SK-N-SH (cell line): ENCODE data around the gene TSPAN14. TPM values are rescaled to one million over a fixed set of nuclear protein-coding genes. Genes with fewer than 3 reads are reported as not detected.
A peak's percentile ranks its signal among the peaks of the same experiment; 100 is the strongest.

Experiments
- CTCF ChIA-PET: fragments of 300-600, 350-600 bp; formaldehyde crosslinking; extraction: SDS; loops from one replicate; lab custom pipeline; 2021; lab: Yijun Ruan, JAX
- POLR2A ChIA-PET: fragments of 350-600 bp; sonication (Branson Sonifier 250); formaldehyde crosslinking; extraction: SDS; loops from one replicate; lab custom pipeline; 2020; ENCODE audit warnings: antibody characterized with exemption, inconsistent platforms; lab: Yijun Ruan, JAX
- DNase-seq: peaks from one replicate; pipeline ENCODE4 v3.0.0; 2012
- H2AFZ ChIP-seq: fragments of 200-600 bp; sonication (generic); 2 replicates; pipeline ENCODE4 v1.8.1; 2016; ENCODE audit warnings: antibody characterized with exemption, mild to moderate bottlenecking, low read depth
- H3F3A ChIP-seq: fragments of 200-600 bp; sonication (generic); replicated peaks from 2 replicates; pipeline ENCODE3; 2016; ENCODE audit warnings: antibody characterized with exemption, mild to moderate bottlenecking; ENCODE audit not compliant: insufficient read depth
- H3K27ac ChIP-seq, 2 experiments: fragments of 200-500 bp in 1 of 2; fragments of 200-600 bp in 1 of 2; sonication (Bioruptor generic) in 1 of 2; sonication (generic), shearing (Covaris generic) in 1 of 2; 2 replicates each; pipeline versions ENCODE4 v1.5.1 to v1.6.1; 2014 to 2016; ENCODE audit warnings: low read depth in 2 of 2, inconsistent platforms in 1 of 2, low read length in 1 of 2, mild to moderate bottlenecking in 1 of 2, mixed read lengths in 1 of 2
- H3K27me3 ChIP-seq: fragments of 200-600 bp; sonication (generic), shearing (Covaris generic); 2 replicates; pipeline ENCODE4 v1.6.1; 2016; ENCODE audit warnings: mixed run types; ENCODE audit not compliant: insufficient read depth
- H3K36me3 ChIP-seq, 2 experiments: fragments of 200-500 bp in 1 of 2; fragments of 200-600 bp in 1 of 2; sonication (Bioruptor generic) in 1 of 2; sonication (generic) in 1 of 2; replicated peaks in 1 of 2; 2 replicates each; pipeline versions ENCODE3 to v1.5.1; 2014 to 2016; ENCODE audit warnings: low read length in 1 of 2, mild to moderate bottlenecking in 1 of 2; ENCODE audit not compliant: insufficient read depth in 2 of 2, control insufficient read depth in 1 of 2
- H3K4me1 ChIP-seq, 2 experiments: fragments of 200-500 bp in 1 of 2; fragments of 200-600 bp in 1 of 2; sonication (Bioruptor generic) in 1 of 2; sonication (generic), shearing (Covaris generic) in 1 of 2; 2 replicates each; pipeline versions ENCODE4 v1.5.1 to v1.6.1; 2014 to 2016; ENCODE audit warnings: low read depth in 1 of 2, low read length in 1 of 2, mixed run types in 1 of 2; ENCODE audit not compliant: insufficient read depth in 2 of 2, control insufficient read depth in 1 of 2
- H3K4me2 ChIP-seq: fragments of 200-600 bp; sonication (generic), shearing (Covaris generic); 2 replicates; pipeline ENCODE4 v1.6.1; 2017; ENCODE audit warnings: mixed run types
- H3K4me3 ChIP-seq, 2 experiments: fragments of 200-500 bp in 1 of 2; fragments of 200-600 bp in 1 of 2; sonication (Bioruptor generic) in 1 of 2; sonication (generic), shearing (Covaris generic) in 1 of 2; 2 replicates each; pipeline versions ENCODE4 v1.5.1 to v1.8.1; 2014 to 2016; ENCODE audit warnings: low read depth in 2 of 2, inconsistent platforms in 1 of 2, low read length in 1 of 2, mild to moderate bottlenecking in 1 of 2, mixed read lengths in 1 of 2, moderate library complexity in 1 of 2
- H3K79me2 ChIP-seq: fragments of 200-600 bp; sonication (generic); 2 replicates; pipeline ENCODE4 v1.8.1; 2017; ENCODE audit warnings: mild to moderate bottlenecking; ENCODE audit not compliant: insufficient read depth
- H3K9ac ChIP-seq: fragments of 200-600 bp; sonication (generic); 2 replicates; pipeline ENCODE4 v1.6.1; 2017; ENCODE audit warnings: mixed run types
- H3K9me2 ChIP-seq: fragments of 200-600 bp; sonication (generic); 2 replicates; pipeline ENCODE4 v1.6.1; 2017; ENCODE audit warnings: mixed run types
- H3K9me3 ChIP-seq: fragments of 200-600 bp; sonication (generic); 2 replicates; pipeline ENCODE4 v1.6.1; 2017; ENCODE audit warnings: mixed run types, mild to moderate bottlenecking, moderate library complexity
- H4K20me1 ChIP-seq: fragments of 200-600 bp; sonication (generic); 2 replicates; pipeline ENCODE4 v1.6.1; 2017; ENCODE audit warnings: mild to moderate bottlenecking, mixed run types; ENCODE audit not compliant: insufficient read depth
- CHD2 ChIP-seq: fragments of 150-350 bp; IDR thresholded peaks from 2 replicates; pipeline ENCODE4 v1.6.1; 2018; ENCODE audit warnings: low read length; ENCODE audit not compliant: partially characterized antibody
- CTCF ChIP-seq: fragments of 200-600 bp; sonication (generic); IDR thresholded peaks from 2 replicates; pipeline ENCODE4 v1.6.1; 2017; ENCODE audit warnings: antibody characterized with exemption, mild to moderate bottlenecking, moderate library complexity
- EP300 ChIP-seq, 2 experiments: IDR thresholded peaks; 2 replicates each; pipeline versions ENCODE4 v1.4.0 to v1.6.1; 2012; ENCODE audit warnings: borderline replicate concordance in 1 of 2, low read depth in 1 of 2, low read length in 1 of 2
- FOSL2 ChIP-seq: IDR thresholded peaks from 2 replicates; pipeline ENCODE4 v1.4.0; 2012; ENCODE audit warnings: low read depth, mild to moderate bottlenecking, moderate library complexity, borderline replicate concordance
- GABPA ChIP-seq: IDR thresholded peaks from 2 replicates; pipeline ENCODE4 v1.4.0; 2012; ENCODE audit warnings: low read depth, mild to moderate bottlenecking
- MXI1 ChIP-seq: IDR thresholded peaks from 2 replicates; pipeline ENCODE4 v1.6.1; 2012; ENCODE audit warnings: mild to moderate bottlenecking, low read depth, low read length, improper control_type of control experiment
- NRF1 ChIP-seq: IDR thresholded peaks from 2 replicates; pipeline ENCODE4 v1.6.1; 2012; ENCODE audit warnings: low read depth, mild to moderate bottlenecking, low read length
- RXRA ChIP-seq: IDR thresholded peaks from 2 replicates; pipeline ENCODE4 v1.4.0; 2012; ENCODE audit warnings: low read depth, mild to moderate bottlenecking, borderline replicate concordance
- SMC3 ChIP-seq: IDR thresholded peaks from 2 replicates; pipeline ENCODE4 v1.6.1; 2012; ENCODE audit warnings: low read depth, low read length, improper control_type of control experiment
- WGBS: methylation state at CpG from one replicate; pipeline ENCODE4 v1.1.6; 2017; ENCODE audit warnings: low lambda C conversion rate; 5-methylcytosine and 5-hydroxymethylcytosine counted together
- polyA plus RNA-seq, 3 experiments: library from polyadenylated mRNA; depleted of rRNA; stranded (reverse); fragments of >200 nt; gene quantifications; 2 replicates each; pipeline ENCODE4 v1.2.3, GENCODE V29; 2012

TSPAN14 gene
- polyA plus RNA-seq, 1 of the 3 experiments (the other 2 are of a cell fraction) = 78.1 TPM

GRCh38 chr10:80465451-80465835 lies 11.3 kb downstream of the TSPAN14 start:
- POLR2A ChIA-PET = no interaction called here
- DNase-seq = no peak
- H3K9ac ChIP-seq = no peak overlapping the region
- H3F3A ChIP-seq = peaks cover 5% of the 10 kb centered on the region
- no peaks in the 10 kb centered on the region for H3K9me2 ChIP-seq
- no peak overlapping the region for H3K4me2 ChIP-seq
- no peak for TF ChIP-seq NRF1
- no peak for TF ChIP-seq GABPA
- no peak for TF ChIP-seq CTCF
- no peak for TF ChIP-seq SMC3
- 91% methylated on average over 2 of the region's 3 CpGs for WGBS
- H3K27ac ChIP-seq = peak overlapping the region in 1 of 2 experiments; percentile 60; a peak in 1 of 4 replicates
- no peaks in the 10 kb centered on the region for H3K9me3 ChIP-seq
- H2AFZ ChIP-seq = no peak overlapping the region
- H4K20me1 ChIP-seq = peaks cover 86% of the 10 kb centered on the region
- peaks cover 100% of the 10 kb centered on the region for H3K79me2 ChIP-seq
- CTCF ChIA-PET = interaction anchor here (4.7 to 35.3 kb wide), 2 partner anchors 21 to 41 kb away, joined by 38 to 602 read pairs; no protein-coding TSS in a partner anchor
- H3K4me3 ChIP-seq = no peak overlapping the region
- peaks cover 61 to 64% of the 10 kb centered on the region in 2 experiments for H3K4me1 ChIP-seq
- H3K36me3 ChIP-seq = peaks cover 2 to 8% of the 10 kb centered on the region in 2 experiments
- no peaks in the 10 kb centered on the region for H3K27me3 ChIP-seq

GRCh38 chr10:80465839-80466590 lies 11.9 kb downstream of the TSPAN14 start:
- no peak overlapping the region for H3K9ac ChIP-seq
- WGBS = 96% methylated on average over 10 of the region's 10 CpGs

More at GRCh38 chr10:80465839-80466590, 11.9 kb downstream of the TSPAN14 start:
- Histone ChIP-seq H3K27ac (no peak overlapping the region), H3K27me3 (no peaks in the 10 kb centered on the region), H3K79me2 (peaks cover 100% of the 10 kb centered on the region), H3K36me3 (peaks cover 2 to 11% of the 10 kb centered on the region in 2 experiments), H3K9me2 (no peaks in the 10 kb centered on the region), H3K4me2 (no peak overlapping the region), H3K4me1 (peaks cover 55 to 58% of the 10 kb centered on the region in 2 experiments), H2AFZ (no peak overlapping the region), H3K9me3 (no peaks in the 10 kb centered on the region), H4K20me1 (peaks cover 81% of the 10 kb centered on the region), H3K4me3 (no peak overlapping the region), H3F3A (peaks cover 5% of the 10 kb centered on the region)
- POLR2A ChIA-PET = no interaction called here
- DNase-seq = no peak
- no peak for TF ChIP-seq MXI1
- no peak for TF ChIP-seq CHD2
- no peak for TF ChIP-seq FOSL2
- no peak for TF ChIP-seq CTCF
- no peak for TF ChIP-seq EP300 (IDR thresholded peaks at IDR 0.05; ENCODE audit: borderline replicate concordance in 1 of 2, low read depth in 1 of 2, low read length in 1 of 2)
- no peak for TF ChIP-seq RXRA
- CTCF ChIA-PET = interaction anchor here (4.7 to 35.3 kb wide), 2 partner anchors 21 to 40 kb away, joined by 38 to 602 read pairs; no protein-coding TSS in a partner anchor
